Measurements from ENCODE around the gene INPP5J. TPM values are rescaled to one million over a fixed set of nuclear protein-coding genes. Genes with fewer than 3 reads are reported as not detected.
"Not testable (repeated sequence)": the region's sequence is repeated elsewhere in the genome, so short reads cannot be mapped to it uniquely, and the experiment has no call there.

Gene INPP5J
- total RNA-seq, 4 donors from 2014 or later, result 1.4 to 4.2 (median 2.9) TPM

DNA sequence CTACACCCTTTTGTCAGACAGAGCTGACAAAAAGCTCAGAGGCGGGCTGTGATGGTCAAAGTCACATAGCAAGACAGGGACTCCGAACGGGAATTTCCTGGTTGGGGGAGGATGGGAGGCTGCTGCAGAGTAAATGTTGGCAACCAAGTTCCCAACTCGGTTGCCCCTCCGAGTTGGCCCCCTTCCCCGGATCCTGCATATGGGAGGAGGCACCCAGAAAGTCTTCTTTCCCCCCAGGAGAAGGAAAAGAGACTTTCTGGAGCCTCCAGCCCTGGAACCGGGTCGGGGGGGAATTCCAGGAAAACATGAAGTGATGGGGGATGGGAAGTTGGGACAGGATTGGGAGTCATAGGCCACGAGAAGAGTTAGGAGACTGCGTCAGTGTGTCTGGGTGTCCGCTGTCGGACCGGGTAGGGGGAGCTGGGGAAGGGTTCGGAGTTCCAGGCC is 16.0 kb upstream of the INPP5J start:
- intact Hi-C loops (cut with DNase I; ENCODE audit: low total_unique reads), result loop anchor here (10.0 kb wide), 1 partner anchor 128 kb away; no protein-coding TSS in a partner anchor
- peak overlapping the region; percentile 50 for H3K4me3 ChIP-seq (ENCODE audit: low read depth, poor library complexity, severe bottlenecking)
- DNase-seq (ENCODE audit: low spot score in 2 of 2), result peak in 1 of 2 donors; percentile 85
- no peak for TF ChIP-seq POLR2A (IDR thresholded peaks at IDR 0.05)
- TF ChIP-seq CTCF (IDR thresholded peaks at IDR 0.05), result no peak
- 39 to 49% methylated on average over 14 of the region's 14 CpGs for WGBS, 2 donors

- intact Hi-C loops (cut with DNase I; ENCODE audit: low total_unique reads), result loop anchor here (10.0 kb wide), 1 partner anchor 127 kb away; no protein-coding TSS in a partner anchor
- WGBS, 2 donors, result 3 to 4% methylated on average over 23 to 38 of the region's 67 CpGs
- peak within 1 kb of the TSS; percentile 50 for H3K4me3 ChIP-seq (ENCODE audit: low read depth, poor library complexity, severe bottlenecking)
- TF ChIP-seq CTCF (IDR thresholded peaks at IDR 0.05), result peak in 1 of 3 donors; percentile 89
- peak in 1 of 2 donors; percentile 61 for TF ChIP-seq POLR2A (IDR thresholded peaks at IDR 0.05)
- DNase-seq (ENCODE audit: low spot score in 2 of 2), result peak; percentile 96 to 99
Measured at GRCh38 chr22:31107178-31107893, 15.4 kb upstream of the INPP5J start, which contains the start of gene SELENOM. Gene SELENOM, minus strand, starts transcription at chr22:31107568. Its CDS starts 63 bp downstream, at chr22:31107505.

DNA sequence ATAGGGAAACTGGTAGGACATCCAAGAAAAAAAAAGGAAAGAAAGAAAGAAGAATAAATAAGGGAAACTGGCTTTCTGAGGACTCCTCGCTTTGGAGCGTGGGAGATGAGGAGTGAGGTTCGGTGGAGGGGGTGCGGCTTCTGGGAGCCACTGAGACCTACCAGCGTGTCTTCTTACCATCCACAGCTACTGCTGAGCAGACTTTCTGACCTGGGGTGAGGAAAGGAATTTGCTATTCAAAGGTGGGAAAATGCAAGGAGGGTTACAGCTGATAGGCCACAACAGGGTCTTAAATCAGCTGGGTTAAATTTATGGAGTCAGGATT is 14.9 kb upstream of the INPP5J start:
- no peak overlapping the region for H3K4me3 ChIP-seq (ENCODE audit: low read depth, poor library complexity, severe bottlenecking)
- no peak for TF ChIP-seq CTCF (IDR thresholded peaks at IDR 0.05)
- TF ChIP-seq POLR2A (IDR thresholded peaks at IDR 0.05), result no peak
- DNase-seq (ENCODE audit: low spot score in 2 of 2), result no peak
- intact Hi-C loops (cut with DNase I; ENCODE audit: low total_unique reads), result loop anchor here (10.0 kb wide), 1 partner anchor 127 kb away; no protein-coding TSS in a partner anchor
- 1% methylated on average over 5 of the region's 5 CpGs for WGBS, 2 donors

DNA sequence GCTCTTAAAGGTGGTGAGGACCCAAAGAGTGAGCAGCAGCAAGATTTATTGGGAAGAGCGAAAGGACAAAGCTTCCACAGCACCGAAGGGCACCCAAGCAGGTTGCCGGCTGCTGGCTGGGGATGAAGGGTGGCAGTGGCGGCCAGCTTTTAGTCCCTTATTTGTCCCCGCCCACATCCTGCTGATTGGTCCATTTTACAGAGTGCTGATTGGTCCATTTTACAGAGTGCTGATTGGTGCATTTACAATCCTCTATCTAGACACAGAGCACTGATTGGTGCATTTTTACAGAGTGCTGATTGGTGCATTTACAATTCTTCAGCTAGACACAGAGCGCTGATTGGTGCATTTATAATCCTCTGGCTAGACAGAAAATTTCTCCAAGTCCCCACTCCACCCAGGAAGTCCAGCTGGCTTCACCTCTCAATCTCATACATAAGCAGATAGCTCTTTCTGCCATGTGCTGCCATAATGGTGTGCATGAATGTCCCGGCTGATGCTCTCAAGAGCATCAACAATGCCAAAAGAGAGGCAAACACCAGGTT is 10.1 kb upstream of the INPP5J start:
- intact Hi-C loops (cut with DNase I; ENCODE audit: low total_unique reads), result not testable (repeated sequence)
- 95 to 96% methylated on average over 7 of the region's 7 CpGs for WGBS, 2 donors

DNA sequence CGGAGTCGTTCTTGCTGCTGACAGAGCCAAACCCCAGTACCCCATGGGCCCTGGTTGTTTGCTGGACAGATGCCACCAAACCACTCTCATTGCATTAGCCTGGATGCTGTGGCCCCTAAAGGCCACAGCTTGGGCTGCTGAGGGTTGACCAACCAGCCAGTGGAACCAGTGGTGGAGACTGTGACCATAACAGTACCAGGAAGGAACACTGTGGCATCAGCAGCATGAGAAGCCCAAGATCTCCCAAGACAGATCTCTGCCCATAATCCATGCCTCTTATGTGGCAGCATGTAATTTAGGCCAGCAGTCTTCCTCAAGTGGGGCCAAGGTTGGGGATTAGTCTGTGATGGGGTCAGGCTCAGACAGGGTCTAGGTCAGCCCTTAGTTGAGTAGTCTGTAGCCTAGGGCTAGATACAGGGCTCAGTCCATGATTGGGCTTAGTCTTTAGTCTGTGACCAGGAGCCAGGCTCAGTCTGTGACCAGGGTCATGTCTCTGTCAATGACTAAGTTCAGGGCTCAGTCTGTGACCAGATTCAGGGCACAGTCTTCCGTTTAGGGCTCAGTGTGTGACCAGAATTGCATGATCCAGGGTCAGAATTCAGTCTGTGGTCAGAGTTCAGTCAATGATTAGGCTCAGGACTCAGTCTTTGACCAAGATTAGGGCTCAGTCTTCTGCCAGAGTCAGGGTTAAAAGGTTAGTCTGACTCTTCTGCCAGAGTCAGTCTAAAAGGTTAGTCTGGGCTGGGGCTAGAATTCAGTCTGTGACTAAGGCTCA is 4.5 kb upstream of the INPP5J start:
- 86 to 92% methylated on average over 3 of the region's 3 CpGs for WGBS, 2 donors
- no peak for TF ChIP-seq CTCF (IDR thresholded peaks at IDR 0.05)
- TF ChIP-seq POLR2A (IDR thresholded peaks at IDR 0.05), result no peak
- H3K4me3 ChIP-seq (ENCODE audit: low read depth, poor library complexity, severe bottlenecking), result no peak overlapping the region
- intact Hi-C loops (cut with DNase I; ENCODE audit: low total_unique reads), result no loop called here
- no peak for DNase-seq (ENCODE audit: low spot score in 2 of 2)

More for the DNA sequence above, 10.1 kb upstream of the INPP5J start:
- H3K4me3 ChIP-seq (ENCODE audit: low read depth, poor library complexity, severe bottlenecking); DNase-seq (ENCODE audit: low spot score in 2 of 2): not testable (repeated sequence)
